ENCODE data around the gene PNMA8A. TPM values are rescaled to one million over a fixed set of nuclear protein-coding genes. Genes with fewer than 3 reads are reported as not detected.
A peak's percentile ranks its signal among the peaks of the same experiment; 100 is the strongest.

Gene PNMA8A
- total and polyA plus RNA-seq, 7 experiments from 2014 or later, result 0.62 to 0.86 TPM; not detected in 5

- intact Hi-C loops (cut with micrococcal nuclease), result no loop called here
- Mint-ChIP-seq H3K4me1 (peaks cover 0 to 3% (median 0%) of the 10 kb centered on the region in 7 donors), H3K27ac (no peak overlapping the region), H3K4me3 (no peak overlapping the region), H3K9me3 (peaks cover 0 to 3% (median 0%) of the 10 kb centered on the region in 11 donors), H3K27me3 (peaks cover 7 to 34% (median 33%) of the 10 kb centered on the region in 5 donors), H3K36me3 (peaks cover 0 to 4% (median 0%) of the 10 kb centered on the region in 5 donors)
- no peak for ATAC-seq
- Histone ChIP-seq H3K36me3 (ENCODE audit: control insufficient read depth in 2 of 3, insufficient read depth in 3 of 3, low read length in 3 of 3) (no peaks in the 10 kb centered on the region), H3K4me1 (ENCODE audit: control insufficient read depth in 2 of 2, insufficient read depth in 2 of 2, low read length in 2 of 2) (no peaks in the 10 kb centered on the region), H3K9me3 (ENCODE audit: control insufficient read depth in 2 of 3, low read length in 3 of 3) (no peaks in the 10 kb centered on the region), H3K27me3 (ENCODE audit: control insufficient read depth in 2 of 2, insufficient read depth in 2 of 2, low read length in 2 of 2) (peaks cover 0 to 5% of the 10 kb centered on the region in 2 donors), H3K4me3 (ENCODE audit: low read length) (no peak overlapping the region), H3K27ac (ENCODE audit: low read depth, low read length) (no peak overlapping the region)
- DNase-seq, result no peak
- ChIA-PET POLR2A (no interaction called here), CTCF (no interaction called here)
Measured at GRCh38 chr19:46466536-46467196, 4.7 kb downstream of the PNMA8A start.

- Mint-ChIP-seq H3K27me3 (peaks cover 10 to 22% (median 16%) of the 10 kb centered on the region in 5 donors), H3K4me1 (peaks cover 0 to 3% (median 0%) of the 10 kb centered on the region in 7 donors), H3K4me3 (no peak overlapping the region), H3K9me3 (peaks cover 0 to 3% (median 0%) of the 10 kb centered on the region in 11 donors), H3K27ac (no peak overlapping the region), H3K36me3 (peaks cover 0 to 4% (median 0%) of the 10 kb centered on the region in 5 donors)
- no peaks in the 10 kb centered on the region for H3K4me1 ChIP-seq (ENCODE audit: control insufficient read depth in 2 of 2, insufficient read depth in 2 of 2, low read length in 2 of 2)
- no peak for DNase-seq
- intact Hi-C loops (cut with micrococcal nuclease), result no loop called here
- no peak overlapping the region for H3K4me3 ChIP-seq (ENCODE audit: low read length)
- CTCF ChIA-PET, result no interaction called here
- no peak overlapping the region for H3K27ac ChIP-seq (ENCODE audit: low read depth, low read length)
- ATAC-seq, result no peak
- POLR2A ChIA-PET, result no interaction called here
- H3K9me3 ChIP-seq (ENCODE audit: control insufficient read depth in 2 of 3, low read length in 3 of 3), result no peaks in the 10 kb centered on the region
- no peaks in the 10 kb centered on the region for H3K36me3 ChIP-seq (ENCODE audit: control insufficient read depth in 2 of 3, insufficient read depth in 3 of 3, low read length in 3 of 3)
- H3K27me3 ChIP-seq (ENCODE audit: control insufficient read depth in 2 of 2, insufficient read depth in 2 of 2, low read length in 2 of 2), result no peaks in the 10 kb centered on the region
Measured at GRCh38 chr19:46463516-46463915, 7.8 kb downstream of the PNMA8A start.

GRCh38 chr19:46461537-46461936, 9.8 kb downstream of the PNMA8A start:
- no peak overlapping the region for H3K4me3 Mint-ChIP-seq
- ChIA-PET CTCF (no interaction called here), POLR2A (no interaction called here)

GRCh38 chr19:46460981-46461380, 10.4 kb downstream of the PNMA8A start:
- H3K4me1 Mint-ChIP-seq, result no peaks in the 10 kb centered on the region
- H3K4me3 Mint-ChIP-seq, result no peak overlapping the region
- ATAC-seq (no peak), DNase-seq (no peak)
- no peak overlapping the region for H3K4me3 ChIP-seq (ENCODE audit: low read length)
- no peaks in the 10 kb centered on the region for H3K36me3 ChIP-seq (ENCODE audit: control insufficient read depth in 2 of 3, insufficient read depth in 3 of 3, low read length in 3 of 3)
- H3K36me3 Mint-ChIP-seq, result peaks cover 0 to 4% (median 0%) of the 10 kb centered on the region in 5 donors
- H3K27ac Mint-ChIP-seq, result no peak overlapping the region
- no peak overlapping the region for H3K27ac ChIP-seq (ENCODE audit: low read depth, low read length)
- H3K27me3 ChIP-seq (ENCODE audit: control insufficient read depth in 2 of 2, insufficient read depth in 2 of 2, low read length in 2 of 2), result no peaks in the 10 kb centered on the region
- CTCF ChIA-PET, result interaction anchor here (0.7 kb wide), 1 partner anchor 279 kb away, joined by 3 read pairs; no protein-coding TSS in a partner anchor
- no peaks in the 10 kb centered on the region for H3K9me3 ChIP-seq (ENCODE audit: control insufficient read depth in 2 of 3, low read length in 3 of 3)
- intact Hi-C loops (cut with micrococcal nuclease), result no loop called here
- POLR2A ChIA-PET, result no interaction called here
- H3K4me1 ChIP-seq (ENCODE audit: control insufficient read depth in 2 of 2, insufficient read depth in 2 of 2, low read length in 2 of 2), result no peaks in the 10 kb centered on the region
- peaks cover 0 to 29% (median 25%) of the 10 kb centered on the region in 5 donors for H3K27me3 Mint-ChIP-seq
- H3K9me3 Mint-ChIP-seq, result peaks cover 0 to 3% (median 0%) of the 10 kb centered on the region in 11 donors

More at GRCh38 chr19:46461537-46461936, 9.8 kb downstream of the PNMA8A start:
- no peaks in the 10 kb centered on the region for H3K9me3 ChIP-seq (ENCODE audit: control insufficient read depth in 2 of 3, low read length in 3 of 3)
- no peaks in the 10 kb centered on the region for H3K4me1 ChIP-seq (ENCODE audit: control insufficient read depth in 2 of 2, insufficient read depth in 2 of 2, low read length in 2 of 2)
- H3K27ac Mint-ChIP-seq, result no peak overlapping the region
- H3K4me1 Mint-ChIP-seq, result peaks cover 0 to under 1% (median 0%) of the 10 kb centered on the region in 7 donors
- H3K36me3 ChIP-seq (ENCODE audit: control insufficient read depth in 2 of 3, insufficient read depth in 3 of 3, low read length in 3 of 3), result no peaks in the 10 kb centered on the region
- peaks cover 0 to 4% (median 0%) of the 10 kb centered on the region in 5 donors for H3K36me3 Mint-ChIP-seq
- no peak overlapping the region for H3K27ac ChIP-seq (ENCODE audit: low read depth, low read length)
- H3K27me3 Mint-ChIP-seq, result peaks cover under 1 to 24% (median 19%) of the 10 kb centered on the region in 5 donors
- intact Hi-C loops (cut with micrococcal nuclease), result no loop called here
- ATAC-seq (no peak), DNase-seq (no peak)
- peaks cover 0 to 3% (median 0%) of the 10 kb centered on the region in 11 donors for H3K9me3 Mint-ChIP-seq
- no peak overlapping the region for H3K4me3 ChIP-seq (ENCODE audit: low read length)
- H3K27me3 ChIP-seq (ENCODE audit: control insufficient read depth in 2 of 2, insufficient read depth in 2 of 2, low read length in 2 of 2), result no peaks in the 10 kb centered on the region

- DNase-seq (no peak), ATAC-seq (no peak)
- Histone ChIP-seq H3K27me3 (ENCODE audit: control insufficient read depth in 2 of 2, insufficient read depth in 2 of 2, low read length in 2 of 2) (no peaks in the 10 kb centered on the region), H3K4me1 (ENCODE audit: control insufficient read depth in 2 of 2, insufficient read depth in 2 of 2, low read length in 2 of 2) (no peaks in the 10 kb centered on the region), H3K27ac (ENCODE audit: low read depth, low read length) (no peak overlapping the region), H3K9me3 (ENCODE audit: control insufficient read depth in 2 of 3, low read length in 3 of 3) (no peaks in the 10 kb centered on the region), H3K36me3 (ENCODE audit: control insufficient read depth in 2 of 3, insufficient read depth in 3 of 3, low read length in 3 of 3) (no peaks in the 10 kb centered on the region), H3K4me3 (ENCODE audit: low read length) (no peak overlapping the region)
- Mint-ChIP-seq H3K27ac (no peak overlapping the region), H3K4me1 (no peaks in the 10 kb centered on the region), H3K27me3 (peaks cover 0 to 34% (median 23%) of the 10 kb centered on the region in 5 donors), H3K9me3 (peaks cover 0 to 3% (median 0%) of the 10 kb centered on the region in 11 donors), H3K4me3 (no peak overlapping the region), H3K36me3 (peaks cover 0 to under 1% (median 0%) of the 10 kb centered on the region in 5 donors)
- POLR2A ChIA-PET, result no interaction called here
- intact Hi-C loops (cut with micrococcal nuclease), result no loop called here
- CTCF ChIA-PET, result no interaction called here
Measured at GRCh38 chr19:46460055-46460454, 11.3 kb downstream of the PNMA8A start.

- H3K36me3 Mint-ChIP-seq, result no peaks in the 10 kb centered on the region
- Histone ChIP-seq H3K9me3 (ENCODE audit: control insufficient read depth in 2 of 3, low read length in 3 of 3) (no peaks in the 10 kb centered on the region), H3K4me3 (ENCODE audit: low read length) (no peak overlapping the region), H3K27ac (ENCODE audit: low read depth, low read length) (no peak overlapping the region), H3K27me3 (ENCODE audit: control insufficient read depth in 2 of 2, insufficient read depth in 2 of 2, low read length in 2 of 2) (no peaks in the 10 kb centered on the region), H3K36me3 (ENCODE audit: control insufficient read depth in 2 of 3, insufficient read depth in 3 of 3, low read length in 3 of 3) (no peaks in the 10 kb centered on the region), H3K4me1 (ENCODE audit: control insufficient read depth in 2 of 2, insufficient read depth in 2 of 2, low read length in 2 of 2) (no peaks in the 10 kb centered on the region)
- H3K9me3 Mint-ChIP-seq, result no peaks in the 10 kb centered on the region
- no peaks in the 10 kb centered on the region for H3K4me1 Mint-ChIP-seq
- peaks cover 6 to 34% (median 22%) of the 10 kb centered on the region in 5 donors for H3K27me3 Mint-ChIP-seq
- H3K4me3 Mint-ChIP-seq, result no peak overlapping the region
- ChIA-PET CTCF (interaction anchor here (0.6 to 0.7 kb wide), 2 partner anchors 13 to 87 kb away, joined by 3 read pairs; no protein-coding TSS in a partner anchor), POLR2A (no interaction called here)
- intact Hi-C loops (cut with micrococcal nuclease), result no loop called here
- ATAC-seq (no peak), DNase-seq (no peak)
- H3K27ac Mint-ChIP-seq, result no peak overlapping the region
Measured at GRCh38 chr19:46456930-46457329, 14.4 kb downstream of the PNMA8A start.

- H3K4me1 Mint-ChIP-seq, result no peaks in the 10 kb centered on the region
- peak overlapping the region in 1 of 9 donors; percentile 8 for H3K27ac Mint-ChIP-seq
- Histone ChIP-seq H3K4me3 (ENCODE audit: low read length) (no peak overlapping the region), H3K27ac (ENCODE audit: low read depth, low read length) (no peak overlapping the region), H3K27me3 (ENCODE audit: control insufficient read depth in 2 of 2, insufficient read depth in 2 of 2, low read length in 2 of 2) (no peaks in the 10 kb centered on the region), H3K36me3 (ENCODE audit: control insufficient read depth in 2 of 3, insufficient read depth in 3 of 3, low read length in 3 of 3) (no peaks in the 10 kb centered on the region), H3K4me1 (ENCODE audit: control insufficient read depth in 2 of 2, insufficient read depth in 2 of 2, low read length in 2 of 2) (no peaks in the 10 kb centered on the region), H3K9me3 (ENCODE audit: control insufficient read depth in 2 of 3, low read length in 3 of 3) (no peaks in the 10 kb centered on the region)
- ChIA-PET CTCF (interaction anchor here (0.5 kb wide), 1 partner anchor 59 kb away, joined by 3 read pairs; no protein-coding TSS in a partner anchor), POLR2A (no interaction called here)
- H3K4me3 Mint-ChIP-seq, result no peak overlapping the region
- H3K36me3 Mint-ChIP-seq, result peaks cover 0 to 8% (median 2%) of the 10 kb centered on the region in 5 donors
- peaks cover 0 to 8% (median 6%) of the 10 kb centered on the region in 11 donors for H3K9me3 Mint-ChIP-seq
- no peak for DNase-seq
- intact Hi-C loops (cut with micrococcal nuclease), result no loop called here
- ATAC-seq, result no peak
- H3K27me3 Mint-ChIP-seq, result peaks cover 15 to 41% (median 25%) of the 10 kb centered on the region in 5 donors
Measured at GRCh38 chr19:46454244-46454643, 17.1 kb downstream of the PNMA8A start.

Data from naive thymus-derived CD4-positive, alpha-beta T cell (primary cell).